GM19468 (cell line): ENCODE results near the gene ARID1B.
A peak's percentile ranks its signal among the peaks of the same experiment; 100 is the strongest.

Source experiments
- ATAC-seq: cut with Tn5 transposase; IDR thresholded peaks from one replicate; pipeline ENCODE4 v1.9.1; 2021; ENCODE audit warnings: mild to moderate bottlenecking, moderate library complexity, moderate number of reproducible peaks; ENCODE audit not compliant: unreplicated experiment; ENCODE audit errors: extremely low read depth

ARID1B gene

GRCh38 chr6:156776840-156777576, at the start of gene ARID1B:
TSS of gene ARID1B (plus strand) at chr6:156777378. CDS start at chr6:156777681, 303 bp downstream.
- ATAC-seq, result peak; percentile 44

- no peak for ATAC-seq
Measured at GRCh38 chr6:156727715-156728385, 49.3 kb upstream of the ARID1B start.

- no peak for ATAC-seq
Measured at GRCh38 chr6:156729248-156729647, 47.9 kb upstream of the ARID1B start.

- no peak for ATAC-seq
Measured at GRCh38 chr6:156731396-156731795, 45.8 kb upstream of the ARID1B start.

- no peak for ATAC-seq
Measured at GRCh38 chr6:156735751-156736150, 41.4 kb upstream of the ARID1B start.

- ATAC-seq, result no peak
Measured at GRCh38 chr6:156740604-156741003, 36.6 kb upstream of the ARID1B start.

GRCh38 chr6:156741287-156742073, 35.7 kb upstream of the ARID1B start:
- peak; percentile 38 for ATAC-seq

- no peak for ATAC-seq
Measured at GRCh38 chr6:156747715-156748114, 29.5 kb upstream of the ARID1B start.

GRCh38 chr6:156748504-156748903, 28.7 kb upstream of the ARID1B start:
- ATAC-seq, result no peak

GRCh38 chr6:156752666-156753301, 24.4 kb upstream of the ARID1B start:
- ATAC-seq, result no peak

- no peak for ATAC-seq
Measured at GRCh38 chr6:156756630-156757610, 20.3 kb upstream of the ARID1B start.

GRCh38 chr6:156757849-156758248, 19.3 kb upstream of the ARID1B start:
- no peak for ATAC-seq

GRCh38 chr6:156760377-156760776, 16.8 kb upstream of the ARID1B start:
- no peak for ATAC-seq

GRCh38 chr6:156762547-156762946, 14.6 kb upstream of the ARID1B start:
- no peak for ATAC-seq

- ATAC-seq, result no peak
Measured at GRCh38 chr6:156765117-156765516, 12.1 kb upstream of the ARID1B start.

- peak; percentile 88 for ATAC-seq
Measured at GRCh38 chr6:156767603-156768467, 9.3 kb upstream of the ARID1B start.

GRCh38 chr6:156771047-156771446, 6.1 kb upstream of the ARID1B start:
- ATAC-seq, result no peak

- no peak for ATAC-seq
Measured at GRCh38 chr6:156771761-156772160, 5.4 kb upstream of the ARID1B start.
